B cell (primary cell): ENCODE results near the gene KEAP1. TPM values are rescaled to one million over a fixed set of nuclear protein-coding genes. Genes with fewer than 3 reads are reported as not detected.

Source experiments
- ATAC-seq: fragments of 200-7000 bp; cut with Tn5 transposase; one replicate; pipeline ENCODE4 v1.10.0; 2021; ENCODE audit warnings: low read depth, mild to moderate bottlenecking, moderate number of reproducible peaks, moderate library complexity
- CTCF ChIA-PET: fragments of 350-600 bp; sonication (Branson Sonifier 250); formaldehyde crosslinking; loops from one replicate; lab custom pipeline; 2021; ENCODE audit warnings: antibody characterized with exemption, inconsistent platforms; lab: Charles Lee
- POLR2A ChIA-PET: fragments of 350-600 bp; sonication (Branson Sonifier 250); formaldehyde crosslinking; loops from one replicate; lab custom pipeline; 2021; ENCODE audit warnings: antibody characterized with exemption; lab: Charles Lee
- DNase-seq: peaks from one replicate; pipeline ENCODE4 v3.0.0; 2013
- H2AFZ ChIP-seq: 2 replicates; pipeline ENCODE4 v1.6.1; 2012; ENCODE audit warnings: mild to moderate bottlenecking, low read depth, low read length; ENCODE audit not compliant: insufficient read depth, poor library complexity, severe bottlenecking
- H3K27ac ChIP-seq, 2 donors: 1 replicate in 1 of 2; 2 replicates in 1 of 2; pipeline ENCODE4 v1.5.1; 2012 to 2013; ENCODE audit warnings: low read length in 2 of 2, mild to moderate bottlenecking in 2 of 2, moderate library complexity in 1 of 2
- H3K27me3 ChIP-seq, 4 experiments: fragments of 200-600 bp in 1 of 4; sonication (generic) in 1 of 4; replicated peaks in 1 of 4; 1 replicate in 2 of 4; 2 replicates in 2 of 4; pipeline versions ENCODE4 v1.6.1 to v1.7.0; 2013 to 2016; ENCODE audit warnings: low read length in 3 of 4, mild to moderate bottlenecking in 2 of 4, mixed read lengths in 1 of 4, moderate library complexity in 1 of 4; ENCODE audit not compliant: insufficient read depth in 4 of 4, control insufficient read depth in 3 of 4; ENCODE audit errors: control extremely low read depth in 1 of 4
- H3K36me3 ChIP-seq, 2 experiments: replicated peaks in 1 of 2; 1 replicate in 1 of 2; 2 replicates in 1 of 2; pipeline versions ENCODE4 v1.6.1 to v1.7.1; 2013; ENCODE audit warnings: low read length in 1 of 2; ENCODE audit not compliant: insufficient read depth in 2 of 2, control insufficient read depth in 1 of 2; ENCODE audit errors: control extremely low read depth in 1 of 2, extremely low read depth in 1 of 2
- H3K4me1 ChIP-seq, 2 donors: fragments of 200-600 bp in 1 of 2; sonication (generic) in 1 of 2; 1 replicate in 1 of 2; 2 replicates in 1 of 2; pipeline versions ENCODE4 v1.5.1 to v1.6.1; 2013 to 2017; ENCODE audit warnings: low read length in 2 of 2; ENCODE audit not compliant: control insufficient read depth in 2 of 2, insufficient read depth in 2 of 2
- H3K4me2 ChIP-seq: replicated peaks from 2 replicates; pipeline ENCODE3; 2012; ENCODE audit warnings: mild to moderate bottlenecking, low read depth, low read length; ENCODE audit not compliant: poor library complexity, severe bottlenecking
- H3K4me3 ChIP-seq, 5 experiments: fragments of 200-600 bp in 1 of 5; sonication (generic) in 1 of 5; 1 replicate in 3 of 5; 2 replicates in 2 of 5; pipeline versions ENCODE4 v1.5.1 to v1.7.0; 2011 to 2016; ENCODE audit warnings: low read length in 4 of 5, mild to moderate bottlenecking in 4 of 5, low read depth in 2 of 5, control low read depth in 1 of 5, moderate library complexity in 1 of 5; ENCODE audit not compliant: insufficient read depth in 1 of 5; ENCODE audit errors: control extremely low read depth in 1 of 5, extremely low read depth in 1 of 5
- H3K79me2 ChIP-seq: fragments of 200-600 bp; sonication (generic); one replicate; pipeline ENCODE4 v1.6.0; 2016; ENCODE audit warnings: low read length; ENCODE audit not compliant: control insufficient read depth, insufficient read depth
- H3K9ac ChIP-seq: fragments of 200-600 bp; sonication (generic); 2 replicates; pipeline ENCODE4 v1.6.1; 2017; ENCODE audit warnings: mild to moderate bottlenecking, low read length, moderate library complexity
- H3K9me3 ChIP-seq, 3 donors: one replicate each; pipeline versions ENCODE4 v1.6.1 to v1.7.1; 2013; ENCODE audit warnings: low read length in 2 of 3; ENCODE audit not compliant: control insufficient read depth in 2 of 3, insufficient read depth in 1 of 3; ENCODE audit errors: control extremely low read depth in 1 of 3
- H4K20me1 ChIP-seq: 2 replicates; pipeline ENCODE4 v1.6.0; 2012; ENCODE audit warnings: mild to moderate bottlenecking, low read length; ENCODE audit not compliant: insufficient read depth, control insufficient read depth, poor library complexity, severe bottlenecking
- H3K27ac Mint-ChIP-seq: one replicate; pipeline ENCODE4 v1.8.0; 2021; ENCODE audit warnings: mixed read lengths
- H3K27me3 Mint-ChIP-seq: one replicate; pipeline ENCODE4 v1.8.0; 2021; ENCODE audit warnings: mixed read lengths
- H3K4me1 Mint-ChIP-seq: one replicate; pipeline ENCODE4 v1.8.0; 2021; ENCODE audit warnings: mixed read lengths
- H3K4me3 Mint-ChIP-seq: one replicate; pipeline ENCODE4 v1.8.0; 2021; ENCODE audit warnings: mixed read lengths
- H3K9me3 Mint-ChIP-seq: one replicate; pipeline ENCODE4 v1.8.0; 2022; ENCODE audit warnings: mixed read lengths; ENCODE audit not compliant: insufficient read depth
- EZH2 ChIP-seq: IDR thresholded peaks from 2 replicates; pipeline ENCODE4 v1.6.1; 2012; ENCODE audit warnings: borderline replicate concordance, low read depth, mild to moderate bottlenecking, moderate library complexity, low read length; ENCODE audit not compliant: insufficient read depth, poor library complexity, severe bottlenecking
- WGBS: methylation state at CpG from one replicate; pipeline ENCODE4 v1.1.5; 2013; ENCODE audit warnings: missing lambda C conversion rate; ENCODE audit not compliant: insufficient coverage; 5-methylcytosine and 5-hydroxymethylcytosine counted together
- intact Hi-C: fragments of 100-400 bp; cut with micrococcal nuclease; formaldehyde crosslinking; loops from one replicate; pipeline ENCODE4 v1.10.0; 2022
- polyA minus RNA-seq: library from RNA; depleted of rRNA, polyadenylated mRNA; stranded (reverse); fragments of >200 nt; gene quantifications from 2 replicates; pipeline ENCODE4 v1.2.3, GENCODE V29; 2012
- polyA plus RNA-seq: library from polyadenylated mRNA; depleted of rRNA; stranded (reverse); fragments of >200 nt; gene quantifications from 2 replicates; pipeline ENCODE4 v1.2.3, GENCODE V29; 2012
- total RNA-seq, 2 donors: library from RNA; stranded (reverse); fragments of 120-200 nt in 1 of 2; gene quantifications; 1 replicate in 1 of 2; 2 replicates in 1 of 2; pipeline versions ENCODE4 v1.2.3 to v1.2.4, GENCODE V29; 2013 to 2022
- TF ChIP-seq, protein P1 (sequence below): fragments of 200-600 bp; IDR thresholded peaks from one replicate; pipeline ENCODE4 v1.8.0; 2022; ENCODE audit warnings: antibody characterized with exemption, mild to moderate bottlenecking

KEAP1 gene
- total RNA-seq (27.0 TPM in 2 replicates), polyA plus RNA-seq (9.3 and 17.7 TPM in 2 replicates), polyA minus RNA-seq (22.2 and 28.3 TPM in 2 replicates)
- total RNA-seq (2013): 18.8 TPM

DNA sequence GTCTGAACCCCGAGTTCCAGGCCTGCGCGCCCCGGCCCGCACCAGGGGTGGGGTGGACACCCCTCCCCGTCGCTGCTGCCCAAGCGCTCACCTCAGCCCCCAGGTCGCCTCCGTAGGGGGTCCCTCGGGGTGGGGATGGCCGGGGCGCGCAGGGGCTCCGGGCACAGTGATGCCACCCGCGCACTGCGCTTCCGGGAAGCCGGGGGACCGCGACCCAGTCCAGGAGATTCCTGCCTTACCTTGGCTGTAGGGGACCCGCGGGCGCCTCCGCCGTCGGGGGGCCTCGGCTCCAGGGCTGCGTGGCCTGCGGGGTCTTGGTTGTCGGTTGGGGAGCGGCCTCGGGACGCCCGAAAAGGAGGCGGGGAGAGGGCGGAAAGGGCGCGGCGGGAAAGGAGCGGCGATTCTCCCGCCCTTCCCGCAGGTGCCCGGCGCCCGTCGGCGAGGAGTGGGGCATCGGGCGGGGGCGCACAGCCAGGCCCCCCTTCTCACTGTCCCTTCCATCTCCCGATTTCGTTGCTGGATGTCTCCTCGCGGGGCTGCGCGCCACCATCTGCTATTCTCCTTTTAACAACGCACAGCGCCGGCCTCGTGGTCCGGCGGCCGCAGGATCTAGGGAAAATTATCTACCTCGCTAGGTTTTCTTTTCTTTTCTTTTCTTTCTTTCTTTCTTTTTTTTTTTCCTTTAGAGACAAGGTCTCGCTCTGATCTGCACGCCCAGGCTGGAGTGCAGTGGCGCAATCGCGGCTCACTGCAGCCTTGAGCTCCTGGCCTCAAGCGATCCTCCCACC, at the start of gene KEAP1:
TSS of gene KEAP1 (minus strand) at position 355 of the 788 bp plus-strand sequence. CDS start 3,323 bp downstream, outside the sequence.
- H3K9me3 Mint-ChIP-seq: no peaks in the 10 kb centered on the region
- peak within 1 kb of the TSS; percentile 45 to 87 (median 73) for H3K4me3 ChIP-seq
- H3K27me3 Mint-ChIP-seq: no peaks in the 10 kb centered on the region
- peak within 1 kb of the TSS; percentile 63 to 69 for H3K27ac ChIP-seq
- H4K20me1 ChIP-seq: no peaks in the 10 kb centered on the region
- POLR2A ChIA-PET: interaction anchor here (0.6 to 1.0 kb wide), 6 partner anchors 63 to 102 kb away, joined by 3 to 10 read pairs (median 3); partner anchors contain the start of gene KRI1
- ATAC-seq (no peak), DNase-seq (no peak)
- no peaks in the 10 kb centered on the region for H3K9me3 ChIP-seq
- peaks cover 25% of the 10 kb centered on the region for H3K79me2 ChIP-seq
- H3K36me3 ChIP-seq: peaks cover 0 to 10% of the 10 kb centered on the region in 2 experiments
- peaks cover 6 to 18% of the 10 kb centered on the region in 2 donors for H3K4me1 ChIP-seq
- H3K4me3 Mint-ChIP-seq: peak within 1 kb of the TSS; percentile 91
- H3K4me2 ChIP-seq: peak within 1 kb of the TSS; percentile 99
- CTCF ChIA-PET: interaction anchor here (0.7 to 1.3 kb wide), 5 partner anchors 11 to 197 kb away, joined by 3 to 4 read pairs (median 3); no protein-coding TSS in a partner anchor
- peak within 1 kb of the TSS; percentile 90 for H2AFZ ChIP-seq
- peaks cover 22% of the 10 kb centered on the region for H3K4me1 Mint-ChIP-seq
- TF ChIP-seq, protein P1, sequence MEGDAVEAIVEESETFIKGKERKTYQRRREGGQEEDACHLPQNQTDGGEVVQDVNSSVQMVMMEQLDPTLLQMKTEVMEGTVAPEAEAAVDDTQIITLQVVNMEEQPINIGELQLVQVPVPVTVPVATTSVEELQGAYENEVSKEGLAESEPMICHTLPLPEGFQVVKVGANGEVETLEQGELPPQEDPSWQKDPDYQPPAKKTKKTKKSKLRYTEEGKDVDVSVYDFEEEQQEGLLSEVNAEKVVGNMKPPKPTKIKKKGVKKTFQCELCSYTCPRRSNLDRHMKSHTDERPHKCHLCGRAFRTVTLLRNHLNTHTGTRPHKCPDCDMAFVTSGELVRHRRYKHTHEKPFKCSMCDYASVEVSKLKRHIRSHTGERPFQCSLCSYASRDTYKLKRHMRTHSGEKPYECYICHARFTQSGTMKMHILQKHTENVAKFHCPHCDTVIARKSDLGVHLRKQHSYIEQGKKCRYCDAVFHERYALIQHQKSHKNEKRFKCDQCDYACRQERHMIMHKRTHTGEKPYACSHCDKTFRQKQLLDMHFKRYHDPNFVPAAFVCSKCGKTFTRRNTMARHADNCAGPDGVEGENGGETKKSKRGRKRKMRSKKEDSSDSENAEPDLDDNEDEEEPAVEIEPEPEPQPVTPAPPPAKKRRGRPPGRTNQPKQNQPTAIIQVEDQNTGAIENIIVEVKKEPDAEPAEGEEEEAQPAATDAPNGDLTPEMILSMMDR: no peak
- TF ChIP-seq EZH2: no peak
- no peaks in the 10 kb centered on the region for H3K27me3 ChIP-seq
- intact Hi-C loops: loop anchor here (1.0 to 5.0 kb wide), 4 partner anchors 42 to 153 kb away; partner anchors contain the start of gene CDC37
- H3K9ac ChIP-seq: peak within 1 kb of the TSS; percentile 91
- H3K27ac Mint-ChIP-seq: peak within 1 kb of the TSS; percentile 92
- under 1% methylated on average over 64 of the region's 73 CpGs for WGBS
